Activated effector memory CD4-positive, alpha-beta T cell treated with anti-CD3 and anti-CD28 coated beads, Interleukin-2, amount 50 U/mL, for 16 hours (primary cell): ENCODE data around the gene PYGO1.
"Not testable (repeated sequence)": the region's sequence is repeated elsewhere in the genome, so short reads cannot be mapped to it uniquely, and the experiment has no call there.

Experiments used
- DNase-seq: peaks from one replicate; pipeline ENCODE4 v3.0.0-alpha.2; 2020

PYGO1 gene

DNA sequence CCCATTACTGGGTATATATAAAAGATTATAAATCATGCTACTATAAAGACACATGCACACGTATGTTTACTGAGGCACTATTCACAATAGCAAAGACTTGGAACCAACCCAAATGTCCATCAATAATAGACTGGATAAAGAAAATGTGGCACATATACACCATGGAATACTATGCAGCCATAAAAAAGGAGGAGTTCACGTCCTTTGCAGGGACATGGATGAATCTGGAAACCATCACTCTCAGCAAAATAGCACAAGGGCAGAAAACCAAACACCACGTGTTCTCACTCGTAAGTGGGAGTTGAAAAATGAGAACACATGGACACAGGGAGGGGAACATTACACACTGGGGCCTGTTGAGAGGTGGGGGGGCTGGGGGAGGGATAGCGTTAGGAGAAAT, 82.7 kb downstream of the PYGO1 start:
- not testable (repeated sequence) for DNase-seq

DNA sequence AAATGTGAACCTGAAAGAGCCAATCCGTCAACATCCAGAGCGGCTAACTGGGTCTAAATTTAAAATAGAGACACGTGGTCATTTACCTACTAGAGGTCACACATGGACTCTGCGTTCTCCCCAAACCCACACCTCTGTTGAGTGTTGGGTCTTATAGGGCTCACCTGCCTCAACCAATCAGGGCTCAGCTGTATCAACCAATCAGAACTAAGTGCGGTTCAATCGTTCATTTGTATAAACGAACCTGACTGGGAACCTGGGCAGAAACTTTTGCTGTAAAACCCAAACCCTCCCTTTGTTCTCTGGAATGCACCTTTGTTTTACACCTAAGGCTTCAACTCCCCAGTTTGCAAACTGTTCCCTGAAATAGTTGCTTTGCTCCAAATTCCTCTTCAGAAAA, 89.0 kb downstream of the PYGO1 start:
- DNase-seq = no peak

DNA sequence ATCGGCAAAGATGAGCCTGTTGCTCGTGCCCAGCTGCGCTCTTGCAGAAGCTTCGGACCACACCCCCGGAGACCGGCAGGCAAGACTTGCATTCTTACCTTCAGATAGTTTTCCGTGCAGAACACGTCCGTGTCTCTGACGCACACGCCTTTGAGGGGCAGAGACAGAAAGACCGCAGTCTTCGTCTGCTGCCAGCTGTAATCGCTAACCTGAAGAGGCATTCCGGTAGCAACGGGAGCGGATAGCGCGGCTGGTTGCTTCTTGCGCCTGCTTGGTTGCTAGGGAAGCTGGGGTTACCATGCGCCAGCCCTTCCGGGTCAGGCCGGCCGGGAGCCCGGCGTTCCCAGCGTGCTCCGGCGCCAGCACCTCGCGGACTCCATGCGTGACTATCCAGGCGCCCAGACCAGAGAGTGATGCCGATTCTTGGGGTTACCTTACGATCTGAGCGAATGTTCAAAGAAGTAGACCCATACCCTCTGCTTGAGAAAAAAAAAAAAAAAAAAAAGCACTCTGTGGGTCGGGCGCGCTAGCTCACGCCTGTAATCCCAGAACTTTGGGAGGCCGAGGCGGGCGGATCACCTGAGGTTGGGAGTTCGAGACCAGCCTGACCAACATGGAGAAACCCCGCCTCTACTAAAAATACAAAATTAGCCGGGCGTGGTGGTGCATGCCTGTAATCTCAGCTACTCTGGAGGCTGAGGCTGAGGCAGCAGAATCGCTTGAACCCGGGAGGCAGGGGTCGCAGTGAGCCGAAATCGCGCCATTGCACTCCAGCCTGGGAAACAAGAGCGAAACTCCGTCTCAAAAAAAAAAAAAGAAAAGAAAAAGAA, 89.8 kb downstream of the PYGO1 start:
- DNase-seq = peak; percentile 86

DNA sequence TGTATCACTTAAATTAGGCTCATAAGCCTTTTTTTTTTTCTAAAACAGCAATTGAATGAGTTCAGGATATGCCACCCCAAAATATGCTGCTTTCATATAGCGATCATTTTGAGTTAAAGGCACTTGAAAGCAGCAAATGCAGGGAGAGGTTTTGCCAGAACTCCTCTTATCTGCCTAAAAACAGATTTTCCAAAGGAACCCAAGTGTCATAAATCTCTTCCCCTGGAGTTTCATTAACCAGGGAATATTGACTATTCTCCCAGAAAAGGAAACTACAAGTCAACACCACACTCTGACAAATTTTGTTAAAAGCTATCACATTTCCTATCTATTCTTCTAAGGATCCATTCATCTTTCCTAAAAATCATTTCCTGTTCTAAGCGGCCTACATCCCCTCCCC, 91.4 kb downstream of the PYGO1 start:
- no peak for DNase-seq

DNA sequence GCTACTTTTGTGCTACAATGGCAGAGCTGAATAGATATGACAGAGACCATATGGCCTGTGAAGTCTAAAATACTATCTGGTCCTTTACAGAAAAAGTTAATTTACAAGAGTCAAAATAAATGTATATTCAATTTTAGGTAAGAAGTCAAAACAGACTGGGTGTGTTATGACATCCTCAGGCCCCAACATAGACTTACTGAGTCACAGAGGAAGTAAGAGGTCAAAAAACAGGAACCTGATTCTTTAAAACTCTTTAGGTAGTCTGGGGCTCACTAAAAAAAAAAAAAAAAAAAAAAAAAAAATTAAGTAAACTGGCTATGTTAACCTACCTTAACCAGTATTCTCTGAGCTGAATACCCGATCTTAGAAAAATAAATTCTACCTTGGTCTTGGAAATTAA, 93.2 kb downstream of the PYGO1 start:
- no peak for DNase-seq

DNA sequence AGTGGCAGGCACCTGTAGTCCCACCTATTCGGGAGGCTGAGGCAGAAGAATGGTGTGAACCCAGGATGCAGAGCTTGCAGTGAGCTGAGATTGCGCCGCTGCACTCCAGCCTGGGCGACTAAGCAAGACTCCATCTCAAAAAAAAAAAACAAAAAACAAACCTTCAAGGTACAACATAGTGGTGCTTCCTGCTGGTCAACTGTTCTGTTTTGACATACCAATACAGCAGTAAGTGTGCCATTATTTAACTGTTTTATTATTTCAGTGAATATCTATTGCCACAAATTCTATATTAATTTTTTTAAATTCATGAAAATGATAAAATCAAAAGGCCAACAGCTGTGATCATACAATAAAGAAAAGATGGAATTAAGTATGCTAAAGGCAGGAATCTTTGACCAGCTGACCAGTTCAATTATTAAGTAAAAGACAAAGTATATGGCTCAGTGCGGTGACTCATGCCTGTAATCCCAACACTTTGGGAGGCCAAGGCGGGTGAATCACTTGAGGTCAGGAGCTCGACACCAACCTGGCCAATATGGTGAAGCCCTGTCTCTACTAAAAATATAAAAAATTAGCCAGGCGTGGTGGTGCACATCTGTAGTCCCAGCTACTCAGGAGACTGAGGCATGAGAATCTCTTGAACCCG, 99.1 kb downstream of the PYGO1 start:
- DNase-seq = not testable (repeated sequence)
